ENCODE data around the gene TESPA1.

- TF ChIP-seq CTCF (IDR thresholded peaks at IDR 0.05) (peak; percentile 29; the same call in 1 of the 2 replicates), ARID4B (CRISPR knock-in tag; IDR thresholded peaks at IDR 0.05; ENCODE audit: borderline replicate concordance) (no peak), HMGXB4 (CRISPR knock-in tag; IDR thresholded peaks at IDR 0.05) (no peak), TCF7 (CRISPR knock-in tag; IDR thresholded peaks at IDR 0.05; ENCODE audit: low read depth) (no peak), E2F5 (CRISPR knock-in tag; IDR thresholded peaks at IDR 0.05) (no peak), MAX (CRISPR knock-in tag; IDR thresholded peaks at IDR 0.05) (no peak), OVOL2 (CRISPR knock-in tag; IDR thresholded peaks at IDR 0.05; ENCODE audit: borderline replicate concordance) (no peak), JUN (CRISPR knock-in tag; IDR thresholded peaks at IDR 0.05) (no peak)
Observed at GRCh38 chr12:54958048-54958658, 26.4 kb downstream of the TESPA1 start.
